HG02571 (cell line): Measurements from ENCODE around the gene PRR33.

Experiments used
- ATAC-seq: cut with Tn5 transposase; IDR thresholded peaks from one replicate; pipeline ENCODE4 v1.9.1; 2021; ENCODE audit warnings: mild to moderate bottlenecking, moderate library complexity; ENCODE audit not compliant: unreplicated experiment

The PRR33 gene

GRCh38 chr11:1839204-1839923 is 52.3 kb downstream of the PRR33 start:
- no peak for ATAC-seq

- ATAC-seq, result no peak
These were observed 53.1 kb downstream of the PRR33 start, which contains the start of gene TNNI2 for GRCh38 chr11:1838426-1839144. TNNI2 (plus strand) TSS chr11:1838981; CDS start chr11:1839697, 716 bp downstream.
